Bronchial epithelial cell (primary cell): ENCODE data around the gene ECPAS. TPM values are rescaled to one million over a fixed set of nuclear protein-coding genes. Genes with fewer than 3 reads are reported as not detected.

Source experiments
- DNase-seq: peaks from one replicate; pipeline ENCODE4 v3.0.0-alpha.2; 2010; ENCODE audit warnings: low read depth
- FAIRE-seq: peaks from 2 replicates; lab custom pipeline; 2011; peaks lifted over from hg19 to GRCh38; lab: Jason Lieb, UNC
- H3K27me3 ChIP-seq: 2 replicates; pipeline ENCODE4 v1.5.1; 2011; ENCODE audit warnings: low read length; ENCODE audit not compliant: control insufficient read depth, insufficient read depth
- H3K36me3 ChIP-seq: 2 replicates; pipeline ENCODE4 v1.5.1; 2011; ENCODE audit warnings: low read length; ENCODE audit not compliant: control insufficient read depth, insufficient read depth
- H3K4me3 ChIP-seq: 2 replicates; pipeline ENCODE4 v1.5.1; 2011; ENCODE audit warnings: mild to moderate bottlenecking, low read depth, low read length, control low read depth
- total RNA-seq: library from RNA; depleted of rRNA; stranded (reverse); fragments of >200 nt; gene quantifications from 2 replicates; pipeline ENCODE4 v1.2.1, GENCODE V29; 2014
- TF ChIP-seq, protein P1 (sequence below): IDR thresholded peaks from 2 replicates; pipeline ENCODE4 v1.5.1; 2011; ENCODE audit warnings: mild to moderate bottlenecking, moderate library complexity, low read length, control low read depth, inconsistent platforms; ENCODE audit not compliant: insufficient read depth, severe bottlenecking

Gene ECPAS
- total RNA-seq, 1 donor from 2014 or later: 102 TPM

DNA sequence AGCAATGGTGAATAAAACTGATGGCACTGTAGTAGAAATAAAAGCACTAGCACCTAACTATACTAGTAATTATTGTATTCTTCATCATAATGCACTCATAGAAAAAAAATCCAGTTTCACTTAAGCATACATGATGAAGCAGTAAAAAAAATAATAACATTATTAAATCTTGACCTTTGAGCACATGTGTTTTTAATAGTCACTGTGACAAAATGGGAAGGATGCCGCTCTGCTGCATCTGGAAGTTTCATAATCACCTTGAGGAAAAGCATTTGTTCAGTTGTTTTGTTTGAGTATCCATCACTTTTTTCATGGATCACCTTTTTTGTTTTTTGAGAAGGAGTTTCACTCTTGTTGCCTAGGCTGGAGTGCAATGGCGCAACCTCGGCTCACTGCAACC is 167.4 kb downstream of the ECPAS start:
- Histone ChIP-seq H3K4me3 (no peak overlapping the region), H3K27me3 (no peaks in the 10 kb centered on the region), H3K36me3 (no peaks in the 10 kb centered on the region)
- FAIRE-seq (no peak), DNase-seq (no peak)
- TF ChIP-seq, protein P1, sequence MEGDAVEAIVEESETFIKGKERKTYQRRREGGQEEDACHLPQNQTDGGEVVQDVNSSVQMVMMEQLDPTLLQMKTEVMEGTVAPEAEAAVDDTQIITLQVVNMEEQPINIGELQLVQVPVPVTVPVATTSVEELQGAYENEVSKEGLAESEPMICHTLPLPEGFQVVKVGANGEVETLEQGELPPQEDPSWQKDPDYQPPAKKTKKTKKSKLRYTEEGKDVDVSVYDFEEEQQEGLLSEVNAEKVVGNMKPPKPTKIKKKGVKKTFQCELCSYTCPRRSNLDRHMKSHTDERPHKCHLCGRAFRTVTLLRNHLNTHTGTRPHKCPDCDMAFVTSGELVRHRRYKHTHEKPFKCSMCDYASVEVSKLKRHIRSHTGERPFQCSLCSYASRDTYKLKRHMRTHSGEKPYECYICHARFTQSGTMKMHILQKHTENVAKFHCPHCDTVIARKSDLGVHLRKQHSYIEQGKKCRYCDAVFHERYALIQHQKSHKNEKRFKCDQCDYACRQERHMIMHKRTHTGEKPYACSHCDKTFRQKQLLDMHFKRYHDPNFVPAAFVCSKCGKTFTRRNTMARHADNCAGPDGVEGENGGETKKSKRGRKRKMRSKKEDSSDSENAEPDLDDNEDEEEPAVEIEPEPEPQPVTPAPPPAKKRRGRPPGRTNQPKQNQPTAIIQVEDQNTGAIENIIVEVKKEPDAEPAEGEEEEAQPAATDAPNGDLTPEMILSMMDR: no peak

Other genes with a start within 250 kb of the ECPAS start
- not detected in 2 replicates for gene OR2K2, start 154.2 kb downstream of the ECPAS start, total RNA-seq
- 0.26 and 0.51 TPM in 2 replicates for gene ZNF483, start 40.8 kb upstream of the ECPAS start, total RNA-seq
- gene PTGR1, start 115.3 kb upstream of the ECPAS start, total RNA-seq: 67.9 and 70.4 TPM in 2 replicates
- gene DNAJC25, start 147.0 kb upstream of the ECPAS start, total RNA-seq: 5.5 and 7.1 TPM in 2 replicates
- gene GNG10, start 177.2 kb upstream of the ECPAS start, total RNA-seq: 39.0 and 78.7 TPM in 2 replicates